ENCODE measurements around the gene TET3.
A peak's percentile ranks its signal among the peaks of the same experiment; 100 is the strongest.

TET3 gene

DNA sequence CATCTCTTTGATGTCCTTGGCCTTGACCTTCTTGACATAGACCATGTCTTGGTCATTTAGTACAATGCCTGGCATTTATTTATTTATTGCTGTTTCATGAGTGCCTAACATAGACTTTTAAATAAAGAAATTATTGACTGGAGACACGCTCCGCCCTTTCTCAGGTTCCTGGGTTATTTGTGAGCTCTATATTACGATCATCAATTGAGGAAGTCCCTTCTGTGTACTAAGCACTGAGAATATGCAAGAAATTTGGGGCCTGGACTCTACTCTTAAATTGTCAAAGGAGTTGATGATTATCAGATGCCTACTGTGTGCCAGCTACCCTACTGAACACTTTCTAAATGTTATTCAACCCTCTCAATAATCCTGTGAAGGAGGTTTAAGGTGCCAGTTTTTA, 19.7 kb upstream of the TET3 start:
- DNase-seq = no peak

DNA sequence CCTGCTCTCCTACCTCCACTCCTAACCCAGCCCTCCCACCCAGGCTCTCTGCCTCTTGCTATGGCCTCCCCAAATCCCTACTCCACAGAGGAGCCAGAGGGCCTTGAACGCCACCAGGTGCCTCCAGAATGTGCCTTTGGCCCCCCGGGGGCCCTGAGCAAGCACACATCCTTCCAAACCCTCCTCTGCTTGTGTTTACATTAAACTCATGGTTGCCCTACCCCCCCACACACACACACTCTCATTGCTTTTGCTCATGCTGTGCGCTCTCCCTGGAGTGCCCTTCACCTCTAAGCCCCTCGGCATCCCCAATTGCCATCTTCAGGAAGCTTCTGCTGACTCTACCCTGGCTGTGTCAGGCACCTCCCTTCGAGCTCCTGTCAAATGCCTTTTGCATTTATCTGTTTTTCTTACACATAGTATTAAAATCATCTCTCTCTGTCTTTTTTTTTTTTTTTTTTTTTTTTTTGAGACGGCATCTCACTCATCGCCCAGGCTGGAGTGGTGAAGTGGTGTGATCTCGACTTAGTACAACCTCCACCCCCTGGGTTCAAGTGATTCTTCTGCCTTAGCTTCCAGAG, 16.3 kb upstream of the TET3 start:
- no peak for DNase-seq

DNA sequence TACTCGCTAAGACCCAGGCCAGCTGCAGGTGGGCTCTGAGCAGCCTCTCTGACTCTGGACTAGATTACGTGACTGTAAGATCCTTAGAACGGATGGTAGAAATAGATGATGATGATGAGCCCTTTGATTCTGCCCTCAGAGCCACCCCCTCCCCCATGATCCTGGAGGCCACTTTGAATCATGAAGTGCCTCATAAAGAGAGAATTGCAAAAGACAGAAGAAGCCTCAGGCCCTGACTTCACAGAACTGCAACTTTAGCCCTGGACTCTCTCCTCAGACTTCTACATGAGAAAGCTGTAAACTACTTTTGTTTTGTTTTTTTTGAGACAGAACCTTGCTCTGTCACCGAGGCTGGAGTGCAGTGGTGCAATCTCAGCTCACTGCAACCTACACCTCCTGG, 15.4 kb upstream of the TET3 start:
- no peak for DNase-seq

DNA sequence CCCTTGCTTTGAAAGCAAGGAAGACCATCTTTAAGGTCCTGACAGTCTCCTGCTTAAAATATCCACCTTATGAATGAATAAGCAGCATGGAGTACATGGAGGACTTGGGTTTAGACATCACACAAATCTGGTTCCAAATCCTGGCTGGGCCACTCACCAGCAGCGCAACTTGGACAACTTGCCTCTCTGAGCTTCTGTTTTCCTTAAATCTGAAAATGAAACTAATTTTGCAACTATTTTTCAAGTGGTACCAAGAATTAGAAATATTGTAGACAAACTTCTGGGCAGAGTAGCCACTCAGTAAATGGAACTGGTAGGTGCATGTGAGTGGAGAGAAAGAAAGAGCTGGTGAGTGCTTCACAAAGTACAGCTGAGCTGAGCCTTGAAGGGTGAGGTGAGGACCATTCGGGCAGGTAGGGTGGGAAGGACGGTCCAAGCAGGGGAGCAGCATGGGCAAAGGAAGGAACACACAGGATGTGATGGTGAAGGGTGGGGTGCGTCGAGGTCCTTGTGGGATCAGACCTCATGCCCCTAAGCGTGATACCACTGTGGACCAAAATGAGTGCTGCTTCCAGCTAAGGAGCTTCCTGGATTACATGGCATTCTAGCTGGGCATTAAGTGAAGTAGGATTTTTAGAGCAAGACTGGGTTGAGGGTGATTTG, 14.4 kb upstream of the TET3 start:
- DNase-seq = no peak

DNA sequence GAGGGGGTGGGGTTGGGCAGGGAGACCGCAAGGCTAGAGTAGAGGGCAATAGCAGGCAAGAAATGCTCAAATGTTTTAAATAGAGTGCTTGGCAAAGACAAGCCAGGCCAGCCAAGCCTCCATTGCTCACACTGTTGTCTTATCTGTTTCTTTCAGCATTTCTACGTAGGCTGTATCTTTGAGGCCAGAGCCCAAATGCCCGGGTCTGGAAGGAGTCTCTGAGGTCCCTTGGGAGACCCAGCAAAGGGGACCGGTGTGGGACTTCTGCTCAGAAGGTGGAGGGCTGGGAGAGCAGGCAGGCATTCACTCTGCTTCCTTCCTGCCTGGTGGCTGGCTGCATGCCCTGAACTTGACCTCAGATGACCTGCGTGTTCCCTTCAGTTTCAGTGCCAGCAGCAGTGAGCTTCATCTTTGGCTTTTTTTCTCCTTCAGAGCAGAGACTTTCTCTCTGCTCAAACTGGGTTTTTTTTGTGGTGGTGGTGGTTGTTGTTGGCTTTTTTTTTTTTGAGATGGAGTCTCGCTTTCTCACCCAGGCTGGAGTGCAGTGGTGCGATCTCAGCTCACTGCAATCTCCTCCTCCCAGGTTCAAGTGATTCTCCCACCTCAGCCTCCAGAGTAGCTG, 13.7 kb upstream of the TET3 start:
- DNase-seq = peak; percentile 68

DNA sequence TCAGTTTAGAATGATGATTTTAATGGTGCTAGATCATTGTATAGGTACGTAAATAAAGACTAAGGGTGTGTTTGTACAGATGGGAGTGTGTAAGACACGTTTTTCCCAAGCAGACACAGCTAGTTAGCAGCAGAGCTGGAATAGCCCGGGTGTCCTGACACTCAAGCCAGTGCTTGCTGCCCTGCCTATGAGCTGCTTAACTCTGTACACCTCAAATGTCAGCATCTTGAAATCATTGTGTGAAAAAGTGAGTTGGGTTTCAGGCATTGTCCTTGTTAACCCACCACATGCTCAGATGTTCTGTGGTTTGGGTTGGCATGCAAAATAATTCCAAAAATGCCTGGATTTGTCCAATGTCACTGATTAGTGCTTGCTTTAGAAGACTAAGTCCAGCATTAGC, 13.0 kb upstream of the TET3 start:
- no peak for DNase-seq

DNA sequence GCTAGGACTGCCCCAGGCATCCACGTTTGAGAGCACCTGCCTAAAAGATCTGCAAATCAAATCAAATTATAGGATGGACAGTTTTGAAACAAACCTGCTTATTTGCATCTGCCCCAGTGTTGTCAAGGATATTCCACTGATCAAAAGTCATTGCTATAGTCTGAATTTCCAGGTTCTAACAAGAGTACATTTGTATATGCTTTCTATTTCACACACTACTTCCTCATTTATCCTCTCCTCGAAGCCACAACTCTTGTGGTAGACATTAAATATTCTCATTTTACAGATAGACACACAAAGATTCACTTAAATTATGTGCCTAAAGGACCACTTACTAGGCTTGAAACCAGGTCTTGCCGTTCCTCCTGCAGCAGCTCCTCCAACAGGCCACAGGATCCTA, 11.9 kb upstream of the TET3 start:
- no peak for DNase-seq

DNA sequence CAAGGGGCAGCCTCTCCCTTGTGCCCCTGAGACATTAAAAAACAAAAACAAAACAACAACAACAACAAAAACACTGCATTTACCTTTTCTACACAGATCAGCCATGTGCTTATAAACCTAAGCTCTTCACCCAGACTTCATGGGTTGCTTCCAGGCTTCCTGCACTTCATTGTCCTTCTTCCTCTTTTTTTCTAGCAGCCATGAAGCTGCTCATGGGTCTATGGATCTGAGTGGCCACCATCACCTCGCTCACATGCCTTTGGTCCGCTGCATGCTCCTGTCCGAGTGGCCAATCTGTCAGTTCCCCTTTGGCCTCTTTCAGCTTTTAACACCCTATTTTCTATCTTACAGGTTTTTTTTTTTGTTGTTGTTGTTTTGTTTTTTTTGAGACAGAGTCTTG, 9.0 kb upstream of the TET3 start:
- no peak for DNase-seq

DNA sequence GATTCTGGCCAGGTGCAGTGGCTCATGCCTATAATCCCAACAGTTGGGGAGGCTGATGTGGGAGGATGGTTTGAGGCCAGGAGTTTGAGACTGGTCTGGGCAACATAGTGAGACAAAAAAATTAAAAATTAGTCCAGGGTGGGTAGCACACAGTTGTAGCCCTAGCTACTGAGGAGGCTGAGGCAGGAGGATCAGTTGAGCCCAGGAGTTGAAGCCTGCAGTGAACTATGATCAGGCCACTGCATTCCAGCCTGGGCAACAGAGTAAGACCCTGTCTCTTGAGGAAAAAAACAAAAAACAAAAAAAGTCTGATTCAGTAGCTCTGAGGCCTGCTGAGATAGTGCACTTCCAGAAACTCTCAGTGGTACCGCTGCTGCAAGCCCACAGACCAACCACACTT, 7.9 kb upstream of the TET3 start:
- DNase-seq = no peak

DNA sequence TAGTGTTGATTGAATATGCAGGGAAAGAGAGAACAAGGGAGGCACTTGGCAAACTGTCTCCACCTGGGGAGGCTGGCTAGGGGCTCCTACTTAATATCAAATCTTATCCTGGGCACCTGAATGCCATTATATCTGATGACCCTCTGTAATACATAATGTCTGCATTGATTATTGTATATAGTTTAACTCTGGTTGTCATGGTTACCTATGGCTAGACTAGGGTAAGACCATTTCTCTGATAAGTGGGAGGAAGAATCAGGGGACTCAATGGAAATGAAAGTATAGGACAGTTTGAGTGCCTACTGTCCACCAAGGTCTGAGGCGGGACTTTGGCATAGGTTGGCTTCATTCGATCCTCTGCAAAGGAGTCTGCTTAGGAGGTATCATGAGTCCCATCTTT, 7.2 kb upstream of the TET3 start:
- DNase-seq = no peak

DNA sequence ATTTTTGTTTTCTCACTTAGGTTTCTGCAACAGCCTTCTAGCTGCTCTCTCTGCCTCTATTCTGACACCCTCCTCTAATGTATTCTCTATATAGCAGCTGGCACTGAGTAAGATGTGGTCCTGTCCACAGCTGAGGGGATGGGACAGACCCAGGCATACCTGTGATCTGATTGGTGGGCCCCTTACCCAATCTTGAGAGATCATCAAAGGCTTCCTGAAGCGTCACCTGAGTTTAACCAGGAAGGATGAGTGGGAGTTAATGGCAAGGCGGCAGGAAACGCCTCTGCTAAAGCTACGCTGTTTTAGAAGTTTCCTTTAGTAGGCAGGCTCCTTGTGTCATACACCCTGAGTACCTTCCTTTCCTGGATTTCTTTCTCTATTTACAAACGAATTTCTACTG, 5.7 kb upstream of the TET3 start:
- peak; percentile 82 for DNase-seq

DNA sequence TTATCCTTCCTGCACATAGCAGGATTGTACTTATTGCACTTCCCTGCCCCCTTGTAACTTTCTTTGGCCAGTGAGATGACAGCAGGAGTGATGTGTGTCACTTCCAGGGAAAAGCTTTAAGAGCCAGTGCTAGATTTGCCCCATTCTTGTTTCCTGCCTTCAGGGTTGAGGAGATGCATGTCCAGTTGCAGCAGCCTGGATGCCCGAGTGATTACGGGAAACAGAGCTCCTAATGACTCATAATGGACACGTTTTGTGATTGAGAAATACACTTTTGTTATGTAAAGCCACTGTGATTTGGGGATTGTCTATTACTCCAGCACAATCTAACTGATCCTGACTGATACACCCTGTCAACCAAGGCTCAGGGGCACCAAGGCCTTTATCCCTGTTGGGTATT, 5.0 kb upstream of the TET3 start:
- no peak for DNase-seq

DNA sequence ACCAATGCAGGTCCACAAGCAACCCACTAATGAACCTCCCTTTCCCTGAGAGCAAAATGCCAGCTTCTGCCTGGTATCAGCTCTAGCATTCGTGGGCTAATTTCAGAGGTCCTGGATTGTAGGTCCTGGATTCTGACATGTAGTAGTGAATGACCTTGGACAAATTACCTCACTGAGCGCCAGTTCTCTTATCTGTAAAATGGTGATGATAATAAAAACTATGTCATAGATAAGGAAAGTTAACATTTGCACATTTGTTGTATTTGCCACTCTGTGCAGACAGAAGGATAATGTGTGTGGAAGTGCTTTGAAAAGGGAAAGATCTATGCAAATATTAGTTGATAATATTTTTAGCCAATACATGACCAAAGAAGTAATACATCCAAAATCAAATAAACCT, 4.1 kb upstream of the TET3 start:
- DNase-seq = no peak

DNA sequence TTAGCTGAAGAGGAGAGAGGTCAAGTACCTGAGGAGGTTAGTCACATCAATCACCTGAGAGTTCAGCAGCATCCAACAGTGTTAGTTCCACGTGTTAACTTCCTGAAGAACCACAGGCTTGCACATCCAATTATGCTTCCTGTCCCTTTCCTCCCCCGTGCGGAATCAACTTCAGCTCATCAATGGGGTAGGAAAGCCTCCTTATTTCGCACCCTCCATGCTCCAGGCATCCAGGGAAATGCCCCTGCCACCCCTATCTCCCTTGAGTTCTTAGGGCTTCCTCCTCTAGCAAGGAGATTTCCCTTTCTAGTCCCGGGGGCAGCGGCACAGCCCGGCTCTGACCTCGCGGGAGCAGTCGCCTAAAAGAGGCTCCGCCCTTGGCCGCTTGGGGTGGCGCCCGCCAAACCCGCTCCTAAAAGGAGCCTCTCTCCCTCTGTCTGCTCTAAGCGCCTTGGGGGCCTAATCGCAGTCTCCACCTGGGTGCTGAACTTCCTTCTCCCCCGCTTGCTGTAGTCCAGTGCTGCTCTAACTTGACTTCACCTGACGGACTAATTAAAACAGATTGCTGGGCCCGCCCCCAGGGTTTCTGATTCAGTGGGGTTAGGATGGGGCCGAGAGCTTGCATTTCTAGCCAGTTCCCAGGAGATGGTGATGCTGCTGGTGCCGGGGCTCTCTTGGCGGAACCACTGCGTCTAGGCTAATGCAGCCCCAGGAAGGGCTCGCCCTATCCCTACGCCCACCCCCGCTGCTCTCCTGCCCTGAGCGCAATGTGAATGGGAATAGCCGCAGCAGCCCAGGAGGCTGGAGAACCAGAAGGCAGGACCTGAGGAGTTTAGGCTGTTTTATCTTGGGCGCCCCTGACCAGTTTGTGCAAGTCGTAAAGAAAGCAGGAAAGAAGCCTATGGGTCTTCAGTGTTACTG, 3.4 kb upstream of the TET3 start:
- no peak for DNase-seq

DNA sequence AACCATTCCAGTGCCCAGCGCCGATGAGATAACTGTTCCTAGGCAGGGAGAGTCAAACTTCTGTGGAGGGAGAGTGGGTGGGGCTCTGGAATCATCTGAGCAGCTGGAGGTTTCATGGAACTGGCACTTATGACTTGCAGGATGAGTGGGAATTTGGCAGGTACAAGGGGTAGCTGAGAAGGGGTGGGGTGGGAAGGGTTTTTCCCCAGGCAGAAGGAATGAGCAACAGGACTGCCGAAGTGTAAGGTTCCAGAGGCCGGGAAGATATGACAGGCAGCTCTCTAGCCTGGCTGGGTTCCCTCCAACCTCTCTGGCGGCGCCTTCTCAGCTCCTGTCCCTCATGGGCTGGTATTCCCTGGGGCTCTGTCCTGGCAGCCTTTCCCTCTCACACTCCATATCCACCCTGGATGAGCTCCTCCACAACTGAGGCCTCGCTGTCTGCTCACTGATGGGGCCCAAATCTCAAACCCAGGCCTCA, 2.5 kb upstream of the TET3 start:
- no peak for DNase-seq

DNA sequence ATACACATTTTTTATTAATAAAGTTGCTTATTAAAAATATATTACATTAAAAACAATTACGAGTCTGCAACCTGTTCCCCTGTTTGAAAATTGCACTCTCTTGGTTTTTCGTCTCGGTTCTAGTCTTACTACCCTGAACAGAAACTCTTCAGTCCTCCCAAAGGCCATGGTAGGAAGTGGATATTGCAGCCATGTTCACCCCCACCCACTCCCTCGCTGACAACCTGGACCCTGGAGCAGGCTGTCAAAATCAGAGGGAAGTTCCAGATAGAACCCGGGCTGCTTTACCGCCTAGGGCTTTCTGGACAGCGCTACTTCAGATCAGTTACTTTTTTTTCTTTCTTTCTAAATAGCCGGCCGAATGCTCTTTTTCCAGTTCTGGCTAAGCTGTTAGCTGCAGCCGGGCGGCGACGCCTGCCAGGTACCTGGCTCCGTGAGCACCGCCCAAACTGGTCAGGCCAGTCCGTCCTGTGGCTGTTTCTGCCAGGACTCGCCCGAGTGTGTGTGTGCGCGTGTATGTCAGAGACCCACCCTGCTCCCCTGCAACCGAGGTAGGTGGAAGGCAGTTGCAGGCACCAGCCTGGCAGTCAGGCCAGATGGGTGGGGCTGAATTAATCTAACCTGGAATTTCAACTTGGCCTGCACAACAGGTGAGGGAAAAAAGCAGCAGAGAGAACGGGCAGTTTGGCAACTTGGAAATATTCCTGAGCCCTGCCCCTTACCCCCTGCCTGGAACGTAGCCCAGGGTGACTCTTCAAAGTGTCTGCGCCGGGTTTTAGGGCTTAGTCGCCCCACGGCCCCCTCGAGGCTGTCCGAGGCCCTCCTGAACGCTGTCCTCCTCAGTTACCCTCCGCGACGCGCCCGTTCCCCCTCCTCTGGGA, 1.1 kb upstream of the TET3 start:
- DNase-seq = no peak

DNA sequence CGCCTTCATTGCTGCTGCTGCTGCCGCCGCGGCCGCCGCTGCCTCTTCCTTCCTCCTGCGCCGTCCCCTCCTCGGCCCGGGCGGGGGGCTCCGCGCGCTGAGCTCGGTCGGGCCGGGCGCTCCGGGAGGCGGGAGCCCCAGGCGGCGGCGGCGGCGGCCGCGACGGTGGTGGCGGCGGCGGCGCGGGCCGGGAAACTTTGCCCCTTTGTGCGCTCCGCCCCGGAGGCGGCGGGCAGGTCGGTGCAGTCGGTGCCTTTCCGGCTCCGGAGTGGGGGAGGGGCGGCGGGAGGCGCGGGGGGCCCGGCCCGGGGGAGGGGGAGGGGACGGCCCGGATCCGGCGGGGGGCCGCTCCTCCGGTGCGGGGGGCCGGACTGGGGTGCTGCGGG, 205 bp downstream of the TET3 start:
- no peak for DNase-seq

DNA sequence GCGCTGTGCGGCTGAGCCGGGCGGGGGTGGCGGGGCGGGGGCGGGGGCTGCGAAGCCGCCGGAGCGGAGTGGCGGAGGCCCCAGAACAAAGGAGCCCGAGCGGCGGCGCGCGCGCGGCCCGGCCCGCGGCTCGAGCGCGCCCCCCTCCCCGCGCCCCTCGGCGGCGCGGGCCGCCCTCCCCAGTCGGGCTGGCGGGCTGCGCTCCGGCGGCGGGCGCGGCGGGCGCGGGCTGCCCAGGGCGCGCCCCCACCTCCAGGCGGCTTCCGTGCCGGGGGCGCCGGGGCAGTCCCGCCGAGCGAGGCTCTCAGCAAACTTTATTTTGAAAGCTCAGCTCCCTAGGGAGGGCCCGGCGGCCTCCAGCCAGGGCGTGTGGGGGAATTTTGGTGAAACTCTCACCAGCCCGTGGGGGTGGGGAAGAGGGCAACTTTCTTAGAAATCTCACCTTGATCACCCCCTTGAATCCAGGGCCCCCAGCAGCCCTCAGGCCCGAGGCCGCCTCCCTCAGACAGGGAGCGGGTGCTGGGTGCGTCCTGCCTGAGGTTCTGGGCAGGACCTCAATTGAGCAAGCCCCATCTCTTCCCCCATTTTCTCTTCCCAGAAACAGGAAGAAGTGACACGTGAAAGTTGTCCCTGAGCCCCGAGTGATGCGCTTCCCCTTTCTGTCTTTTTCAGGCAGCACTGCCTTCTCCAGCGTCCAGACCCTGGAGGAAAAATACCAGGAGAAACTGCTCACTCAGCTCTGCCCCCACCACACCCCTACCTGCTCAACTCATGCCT, 786 bp downstream of the TET3 start:
- peak; percentile 80 for DNase-seq

DNA sequence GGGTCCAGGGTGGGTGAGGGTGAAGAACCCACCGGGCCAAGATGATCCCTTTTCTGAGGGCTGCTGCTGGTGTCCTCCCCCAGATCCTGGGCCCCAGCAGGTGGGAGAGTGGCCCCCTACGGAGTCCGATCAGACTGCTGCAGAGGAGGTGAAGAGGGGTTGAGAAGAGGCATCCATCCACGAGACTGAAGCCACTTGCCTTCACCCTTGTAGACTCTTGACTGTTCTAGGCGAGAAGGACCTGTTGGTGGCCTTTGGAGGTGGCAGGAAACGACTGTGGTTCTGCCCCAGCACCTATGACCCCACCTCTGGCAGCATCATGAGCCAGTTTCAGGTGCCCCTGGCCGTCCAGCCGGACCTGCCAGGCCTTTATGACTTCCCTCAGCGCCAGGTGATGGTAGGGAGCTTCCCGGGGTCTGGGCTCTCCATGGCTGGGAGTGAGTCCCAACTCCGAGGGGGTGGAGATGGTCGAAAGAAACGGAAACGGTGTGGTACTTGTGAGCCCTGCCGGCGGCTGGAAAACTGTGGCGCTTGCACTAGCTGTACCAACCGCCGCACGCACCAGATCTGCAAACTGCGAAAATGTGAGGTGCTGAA, 1.5 kb downstream of the TET3 start:
- DNase-seq = no peak

DNA sequence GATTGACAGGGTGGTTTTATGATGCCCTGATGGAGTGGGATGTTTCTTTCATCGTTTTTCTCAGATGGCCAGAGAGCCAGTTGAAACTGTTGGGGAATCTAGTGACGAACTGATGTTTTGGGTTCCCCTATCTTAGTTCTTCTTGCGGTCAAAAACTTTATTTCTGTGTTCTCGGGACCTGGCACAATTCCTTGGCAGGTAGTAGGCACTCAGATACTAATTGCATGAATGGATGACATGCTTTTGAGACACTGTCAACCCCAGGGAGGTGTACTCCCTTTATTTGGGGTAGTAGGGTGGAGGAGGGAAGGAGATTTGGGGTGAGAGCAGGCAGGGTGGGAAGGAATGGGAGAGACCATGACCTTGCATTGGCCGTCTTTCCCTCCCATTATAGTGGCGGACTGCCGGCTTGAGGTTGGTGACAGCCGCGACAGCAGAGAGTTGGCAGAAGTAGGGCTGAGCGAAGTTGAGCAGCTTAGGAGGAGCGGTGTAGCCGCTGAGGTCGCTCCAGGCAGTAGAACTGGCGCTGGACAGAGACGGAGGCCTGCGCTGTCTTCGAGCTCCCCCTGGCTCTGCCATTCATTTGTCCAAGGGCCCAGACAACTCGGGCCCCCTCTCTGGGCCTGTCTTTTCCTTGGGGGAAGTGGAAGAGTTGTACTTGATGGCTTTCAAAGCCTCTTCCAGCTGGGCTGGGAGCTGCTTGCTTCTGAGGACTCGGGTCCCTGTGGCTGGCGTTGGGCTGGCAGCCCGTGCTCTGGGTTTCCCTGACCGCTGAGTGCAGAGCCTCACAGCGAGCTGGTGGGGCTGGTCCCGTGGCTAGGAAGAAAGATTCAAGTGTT, 2.6 kb downstream of the TET3 start:
- peak; percentile 52 for DNase-seq

Data from CD4-positive, alpha-beta T cell treated with Interleukin-15 for 1 hour (primary cell).